ENCODE measurements around the gene ADAM12. TPM values are rescaled to one million over a fixed set of nuclear protein-coding genes. Genes with fewer than 3 reads are reported as not detected.

Gene ADAM12
- total and polyA plus RNA-seq, 2 donors (not counting 1 experiment from before 2014, with no cell fraction given): 21.0 to 56.9 TPM

DNA sequence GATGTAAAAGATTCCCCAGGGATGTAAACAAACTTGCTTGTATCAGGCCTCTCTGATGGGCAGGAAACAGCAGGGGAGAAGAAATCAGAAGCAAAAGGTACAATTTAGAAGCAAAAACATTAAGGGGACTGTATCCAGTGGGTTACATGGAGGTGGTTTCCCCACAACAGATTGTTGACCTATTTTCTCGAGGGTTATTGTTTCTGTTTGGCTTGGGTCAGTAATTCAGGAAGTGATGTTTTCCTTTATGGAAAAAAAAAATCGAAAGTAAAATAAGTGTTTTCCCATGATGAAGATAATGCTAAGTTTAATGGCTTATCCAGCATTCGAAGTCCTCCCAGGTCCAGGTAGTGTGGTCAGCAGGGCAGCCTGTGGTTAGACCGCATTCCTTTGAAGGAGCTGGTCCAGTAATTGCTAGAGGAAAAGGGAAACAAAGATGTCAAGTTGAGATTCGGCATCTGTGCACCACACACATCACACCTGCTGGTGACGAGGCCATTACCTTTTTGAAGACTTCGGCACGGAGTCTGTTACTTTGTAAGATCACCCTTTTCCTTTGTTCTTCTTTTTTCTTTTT, 37.3 kb upstream of the ADAM12 start:
- no peak overlapping the region for H3K27ac ChIP-seq (ENCODE audit: insufficient read depth, low read length)
- no peak overlapping the region for H3K9ac ChIP-seq (ENCODE audit: insufficient read depth, low read length)
- no peak for TF ChIP-seq EZH2 (IDR thresholded peaks at IDR 0.05; ENCODE audit: low read length, missing control alignments)

DNA sequence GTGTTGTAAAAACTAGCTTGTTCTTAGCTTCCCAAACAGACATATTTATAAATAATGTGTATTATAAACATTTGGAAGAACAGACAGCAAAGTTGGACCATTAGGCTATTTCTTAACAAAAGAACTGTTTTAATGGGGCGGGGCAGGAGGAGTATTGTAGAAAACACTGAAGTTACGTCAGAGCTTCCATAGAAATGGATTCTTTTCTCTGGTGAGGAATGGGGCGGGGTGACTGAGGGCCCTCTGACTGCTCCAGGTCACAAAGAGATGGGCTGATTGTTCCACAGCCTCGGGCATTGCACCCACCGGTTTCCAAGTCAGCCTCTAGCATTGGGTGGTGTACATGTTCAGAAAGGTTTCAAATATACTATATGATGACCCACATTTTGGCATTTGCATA, 36.8 kb upstream of the ADAM12 start:
- Histone ChIP-seq H3K9me3 (ENCODE audit: control insufficient read depth, insufficient read depth, low read depth, low read length) (no peaks in the 10 kb centered on the region), H3K36me3 (ENCODE audit: control insufficient read depth, insufficient read depth, low read length) (no peaks in the 10 kb centered on the region), H3K9ac (ENCODE audit: insufficient read depth, low read length) (no peak overlapping the region), H3K27ac (ENCODE audit: insufficient read depth, low read length) (no peak overlapping the region), H3K79me2 (ENCODE audit: control insufficient read depth, insufficient read depth, low read length) (no peaks in the 10 kb centered on the region), H4K20me1 (ENCODE audit: control insufficient read depth, extremely low read depth, insufficient read depth, low read length) (no peaks in the 10 kb centered on the region), H3K4me1 (ENCODE audit: control insufficient read depth, extremely low read depth, insufficient read depth, low read length) (peaks cover 2% of the 10 kb centered on the region), H3K27me3 (ENCODE audit: control insufficient read depth, insufficient read depth, low read length) (no peaks in the 10 kb centered on the region), H3K4me3 (replicated peaks in 1 of 4; ENCODE audit: control extremely low read depth in 1 of 4, insufficient read depth in 1 of 4, low read depth in 3 of 4, low read length in 4 of 4) (no peak overlapping the region), H2AFZ (ENCODE audit: low read length) (no peak overlapping the region), H3K4me2 (ENCODE audit: extremely low read depth, insufficient read depth, low read length) (no peak overlapping the region)
- no peak for DNase-seq (ENCODE audit: low read depth in 2 of 2)
- no peak for TF ChIP-seq EZH2 (IDR thresholded peaks at IDR 0.05; ENCODE audit: low read length, missing control alignments)

More for the DNA sequence above, 37.3 kb upstream of the ADAM12 start:
- H3K4me2 ChIP-seq (ENCODE audit: extremely low read depth, insufficient read depth, low read length): no peak overlapping the region
- no peaks in the 10 kb centered on the region for H3K9me3 ChIP-seq (ENCODE audit: control insufficient read depth, insufficient read depth, low read depth, low read length)
- no peaks in the 10 kb centered on the region for H3K27me3 ChIP-seq (ENCODE audit: control insufficient read depth, insufficient read depth, low read length)
- peaks cover 2% of the 10 kb centered on the region for H3K4me1 ChIP-seq (ENCODE audit: control insufficient read depth, extremely low read depth, insufficient read depth, low read length)
- DNase-seq (ENCODE audit: low read depth in 2 of 2): peak in 1 of 2 donors; percentile 40
- no peaks in the 10 kb centered on the region for H3K36me3 ChIP-seq (ENCODE audit: control insufficient read depth, insufficient read depth, low read length)
- H4K20me1 ChIP-seq (ENCODE audit: control insufficient read depth, extremely low read depth, insufficient read depth, low read length): no peaks in the 10 kb centered on the region
- no peaks in the 10 kb centered on the region for H3K79me2 ChIP-seq (ENCODE audit: control insufficient read depth, insufficient read depth, low read length)
- H2AFZ ChIP-seq (ENCODE audit: low read length): no peak overlapping the region
- H3K4me3 ChIP-seq (replicated peaks in 1 of 4; ENCODE audit: control extremely low read depth in 1 of 4, insufficient read depth in 1 of 4, low read depth in 3 of 4, low read length in 4 of 4): no peak overlapping the region

DNA sequence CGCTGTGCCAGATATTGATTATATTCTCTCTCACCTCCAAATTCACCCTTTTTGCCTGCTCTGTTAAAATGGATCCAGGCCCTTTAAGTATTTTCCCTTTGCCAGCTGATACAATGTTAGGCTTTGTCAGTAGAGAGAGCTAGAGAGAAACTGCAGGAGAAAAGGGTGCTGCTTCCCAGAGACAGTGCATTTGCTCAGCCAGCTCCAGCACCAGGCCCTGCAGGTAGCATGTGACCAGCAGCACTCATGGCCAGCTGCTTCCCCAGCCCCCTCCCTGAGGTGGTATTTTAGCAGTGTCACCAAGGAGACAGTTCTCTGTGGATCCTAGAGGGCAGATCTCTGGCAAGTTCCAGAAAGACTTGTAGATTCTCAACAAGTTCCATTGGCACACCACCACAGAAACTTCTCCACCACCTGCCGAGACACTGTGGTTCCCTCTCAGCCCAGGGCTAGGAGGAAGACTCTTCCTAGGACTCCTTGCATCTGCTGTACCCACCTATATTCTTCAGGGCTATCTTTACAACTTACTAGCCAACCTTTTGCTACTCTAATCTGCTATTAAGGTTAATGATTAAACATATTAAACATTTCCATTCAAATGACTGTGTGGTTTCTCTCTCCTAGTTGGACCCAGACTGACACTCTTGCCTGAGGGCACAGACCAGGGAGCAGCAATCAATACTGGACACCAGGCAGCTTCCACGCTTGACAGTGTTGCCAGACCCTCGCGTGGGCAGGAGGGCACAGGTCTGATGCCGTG, 35.6 kb upstream of the ADAM12 start:
- no peak overlapping the region for H2AFZ ChIP-seq (ENCODE audit: low read length)
- H3K4me1 ChIP-seq (ENCODE audit: control insufficient read depth, extremely low read depth, insufficient read depth, low read length): peaks cover 2% of the 10 kb centered on the region
- H3K9ac ChIP-seq (ENCODE audit: insufficient read depth, low read length): no peak overlapping the region
- no peaks in the 10 kb centered on the region for H3K27me3 ChIP-seq (ENCODE audit: control insufficient read depth, insufficient read depth, low read length)
- H3K4me3 ChIP-seq (replicated peaks in 1 of 4; ENCODE audit: control extremely low read depth in 1 of 4, insufficient read depth in 1 of 4, low read depth in 3 of 4, low read length in 4 of 4): no peak overlapping the region
- H3K79me2 ChIP-seq (ENCODE audit: control insufficient read depth, insufficient read depth, low read length): no peaks in the 10 kb centered on the region
- no peaks in the 10 kb centered on the region for H3K36me3 ChIP-seq (ENCODE audit: control insufficient read depth, insufficient read depth, low read length)
- no peak overlapping the region for H3K4me2 ChIP-seq (ENCODE audit: extremely low read depth, insufficient read depth, low read length)
- no peak for DNase-seq (ENCODE audit: low read depth in 2 of 2)
- no peak overlapping the region for H3K27ac ChIP-seq (ENCODE audit: insufficient read depth, low read length)
- no peaks in the 10 kb centered on the region for H4K20me1 ChIP-seq (ENCODE audit: control insufficient read depth, extremely low read depth, insufficient read depth, low read length)
- no peaks in the 10 kb centered on the region for H3K9me3 ChIP-seq (ENCODE audit: control insufficient read depth, insufficient read depth, low read depth, low read length)
- TF ChIP-seq, protein P1, sequence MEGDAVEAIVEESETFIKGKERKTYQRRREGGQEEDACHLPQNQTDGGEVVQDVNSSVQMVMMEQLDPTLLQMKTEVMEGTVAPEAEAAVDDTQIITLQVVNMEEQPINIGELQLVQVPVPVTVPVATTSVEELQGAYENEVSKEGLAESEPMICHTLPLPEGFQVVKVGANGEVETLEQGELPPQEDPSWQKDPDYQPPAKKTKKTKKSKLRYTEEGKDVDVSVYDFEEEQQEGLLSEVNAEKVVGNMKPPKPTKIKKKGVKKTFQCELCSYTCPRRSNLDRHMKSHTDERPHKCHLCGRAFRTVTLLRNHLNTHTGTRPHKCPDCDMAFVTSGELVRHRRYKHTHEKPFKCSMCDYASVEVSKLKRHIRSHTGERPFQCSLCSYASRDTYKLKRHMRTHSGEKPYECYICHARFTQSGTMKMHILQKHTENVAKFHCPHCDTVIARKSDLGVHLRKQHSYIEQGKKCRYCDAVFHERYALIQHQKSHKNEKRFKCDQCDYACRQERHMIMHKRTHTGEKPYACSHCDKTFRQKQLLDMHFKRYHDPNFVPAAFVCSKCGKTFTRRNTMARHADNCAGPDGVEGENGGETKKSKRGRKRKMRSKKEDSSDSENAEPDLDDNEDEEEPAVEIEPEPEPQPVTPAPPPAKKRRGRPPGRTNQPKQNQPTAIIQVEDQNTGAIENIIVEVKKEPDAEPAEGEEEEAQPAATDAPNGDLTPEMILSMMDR (conservative IDR thresholded peaks at IDR 0.05 in 1 of 2, IDR thresholded peaks at IDR 0.05 in 1 of 2; ENCODE audit: low read depth in 1 of 2, low read length in 2 of 2): no peak
- no peak for TF ChIP-seq EZH2 (IDR thresholded peaks at IDR 0.05; ENCODE audit: low read length, missing control alignments)

DNA sequence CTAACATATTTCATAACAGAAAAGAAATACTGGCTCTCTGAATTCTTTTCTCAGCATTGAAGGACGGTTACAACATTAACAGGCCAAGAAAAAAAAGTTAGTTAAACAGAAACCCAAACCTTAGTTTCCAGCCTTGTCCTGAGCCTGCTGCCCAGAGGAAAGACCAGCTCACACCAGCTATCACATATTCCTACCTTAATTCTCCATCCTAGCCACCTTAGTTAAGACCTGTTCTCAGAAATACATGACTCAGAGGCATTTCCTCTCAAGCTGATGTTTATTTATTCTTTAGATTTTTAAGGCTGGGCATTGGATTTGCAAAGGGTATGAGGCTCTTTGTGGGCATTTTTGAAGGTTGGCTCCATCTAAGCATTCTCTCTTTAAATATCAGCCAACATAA, 34.3 kb upstream of the ADAM12 start:
- no peak overlapping the region for H3K27ac ChIP-seq (ENCODE audit: insufficient read depth, low read length)
- H3K79me2 ChIP-seq (ENCODE audit: control insufficient read depth, insufficient read depth, low read length): no peaks in the 10 kb centered on the region
- DNase-seq (ENCODE audit: low read depth in 2 of 2): peak; percentile 27 to 69
- H3K9me3 ChIP-seq (ENCODE audit: control insufficient read depth, insufficient read depth, low read depth, low read length): no peaks in the 10 kb centered on the region
- H3K36me3 ChIP-seq (ENCODE audit: control insufficient read depth, insufficient read depth, low read length): no peaks in the 10 kb centered on the region
- TF ChIP-seq, protein P1 (conservative IDR thresholded peaks at IDR 0.05 in 1 of 2, IDR thresholded peaks at IDR 0.05 in 1 of 2; ENCODE audit: low read depth in 1 of 2, low read length in 2 of 2): no peak
- no peak for TF ChIP-seq EZH2 (IDR thresholded peaks at IDR 0.05; ENCODE audit: low read length, missing control alignments)
- no peak overlapping the region for H3K4me3 ChIP-seq (replicated peaks in 1 of 4; ENCODE audit: control extremely low read depth in 1 of 4, insufficient read depth in 1 of 4, low read depth in 3 of 4, low read length in 4 of 4)
- H3K4me1 ChIP-seq (ENCODE audit: control insufficient read depth, extremely low read depth, insufficient read depth, low read length): peaks cover 2% of the 10 kb centered on the region
- H2AFZ ChIP-seq (ENCODE audit: low read length): no peak overlapping the region
- H4K20me1 ChIP-seq (ENCODE audit: control insufficient read depth, extremely low read depth, insufficient read depth, low read length): no peaks in the 10 kb centered on the region
- H3K4me2 ChIP-seq (ENCODE audit: extremely low read depth, insufficient read depth, low read length): no peak overlapping the region
- H3K9ac ChIP-seq (ENCODE audit: insufficient read depth, low read length): no peak overlapping the region
- H3K27me3 ChIP-seq (ENCODE audit: control insufficient read depth, insufficient read depth, low read length): no peaks in the 10 kb centered on the region

All from fibroblast of lung (primary cell).